Fibroblast of skin of left quadriceps (primary cell): ENCODE data around the gene DALRD3.
"Not testable (repeated sequence)": the region's sequence is repeated elsewhere in the genome, so short reads cannot be mapped to it uniquely, and the experiment has no call there.

Source experiments
- DNase-seq, 2 experiments: peaks; one replicate each; pipeline ENCODE4 v3.0.0-alpha.2; 2013; ENCODE audit warnings: low read depth in 2 of 2

The DALRD3 gene

GRCh38 chr3:49021213-49021812, 2.9 kb upstream of the DALRD3 start:
- DNase-seq = peak; percentile 94 to 95

DNA sequence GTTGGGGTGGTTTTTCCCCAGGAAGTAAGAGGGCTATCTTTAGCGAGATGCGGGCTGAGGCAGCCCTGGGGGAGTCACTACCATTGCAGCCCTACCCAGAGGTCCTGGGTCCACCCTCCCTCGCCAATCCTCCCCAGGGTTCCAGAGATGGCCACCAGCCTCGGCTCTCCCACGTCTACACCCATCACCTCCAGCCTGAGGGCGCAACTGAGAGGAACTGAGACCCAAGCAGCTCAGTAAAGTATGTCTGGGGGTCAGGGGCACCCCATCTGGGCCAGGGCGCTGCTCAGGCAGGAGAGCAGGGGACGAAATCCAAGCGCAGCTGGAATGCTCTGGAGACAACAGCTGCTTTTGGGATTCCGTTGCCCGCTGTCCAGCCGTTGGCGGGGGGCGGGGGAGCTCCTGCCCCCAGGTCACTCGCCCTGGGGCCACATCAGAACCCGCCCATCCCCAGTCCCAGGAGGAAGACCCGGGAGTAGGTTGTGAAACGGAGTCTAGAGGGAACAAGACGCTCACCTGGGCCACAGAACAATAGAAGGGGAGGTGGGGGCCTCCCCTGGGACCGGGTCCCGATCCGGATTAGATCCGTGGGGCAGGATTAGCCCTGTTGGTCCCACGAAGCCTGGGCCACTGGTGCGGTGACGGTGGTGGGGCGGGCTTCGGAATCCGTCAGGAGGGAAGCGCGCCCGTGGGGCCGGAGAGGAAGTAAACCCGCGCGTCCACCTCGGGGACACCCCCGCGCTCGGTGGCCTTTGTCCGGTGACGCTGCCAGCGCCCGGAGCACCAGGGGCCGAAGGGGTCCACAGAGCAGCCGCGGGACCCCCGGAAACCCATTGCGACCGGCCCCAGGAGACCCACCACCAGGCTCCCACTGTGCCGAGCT, 2.2 kb upstream of the DALRD3 start:
- DNase-seq = no peak

DNA sequence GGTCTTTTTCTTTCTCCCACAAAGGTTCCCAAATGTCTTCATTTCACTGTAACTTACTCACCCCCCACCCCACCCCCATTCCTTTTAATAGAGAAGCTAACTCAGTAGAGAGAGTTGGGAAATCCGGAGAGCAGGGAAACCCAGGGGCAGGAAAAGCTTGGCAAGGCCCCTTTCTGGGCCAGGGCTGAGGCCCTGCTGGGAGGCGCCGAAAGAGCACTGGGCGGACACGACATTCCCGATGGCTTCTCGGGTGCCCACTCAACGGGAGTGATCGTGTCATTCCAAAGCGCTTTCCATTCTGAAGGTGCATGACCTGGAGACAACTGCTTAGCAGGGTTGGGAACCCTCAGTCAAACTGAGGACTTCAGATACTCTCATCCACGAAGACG, 1.6 kb upstream of the DALRD3 start:
- no peak for DNase-seq

- no peak for DNase-seq
These were observed 277 bp upstream of the DALRD3 start for GRCh38 chr3:49018707-49019006.

DNA sequence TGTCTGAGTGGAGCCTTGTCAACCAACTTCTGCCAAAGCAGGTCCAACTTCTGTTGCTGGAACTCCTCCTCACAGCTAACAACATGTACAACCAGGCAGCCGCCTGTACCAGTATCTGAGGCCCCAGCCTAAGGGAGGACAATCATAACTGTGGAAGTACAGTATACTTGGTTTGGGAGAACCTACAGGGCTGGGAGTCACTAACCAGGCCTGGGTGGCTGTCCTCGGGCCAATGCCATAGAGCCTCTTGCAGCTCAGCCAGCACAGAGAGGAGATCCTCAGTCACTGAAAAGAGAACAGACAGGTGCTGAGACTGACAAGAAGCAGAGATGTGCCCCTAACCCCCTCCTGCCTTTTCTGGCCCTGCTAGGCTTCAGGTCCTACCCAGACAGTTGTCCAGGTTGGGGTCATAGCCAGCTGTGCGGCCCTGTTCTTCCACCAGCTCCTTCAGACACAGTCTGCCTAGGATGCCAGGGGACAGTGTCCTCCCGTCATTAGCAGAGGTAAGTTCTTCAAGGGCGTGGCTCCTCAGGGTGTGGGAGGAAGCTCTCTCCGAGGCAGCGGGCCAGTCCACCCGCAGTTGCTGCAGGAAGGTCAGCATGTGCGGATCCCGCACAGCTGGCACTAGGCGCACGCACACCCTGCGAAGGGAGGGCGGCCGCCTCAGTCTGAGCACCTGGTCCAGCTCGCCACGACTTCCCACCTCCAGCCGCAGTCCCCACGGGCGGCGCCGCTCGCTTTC, 980 bp downstream of the DALRD3 start:
- DNase-seq = no peak

DNA sequence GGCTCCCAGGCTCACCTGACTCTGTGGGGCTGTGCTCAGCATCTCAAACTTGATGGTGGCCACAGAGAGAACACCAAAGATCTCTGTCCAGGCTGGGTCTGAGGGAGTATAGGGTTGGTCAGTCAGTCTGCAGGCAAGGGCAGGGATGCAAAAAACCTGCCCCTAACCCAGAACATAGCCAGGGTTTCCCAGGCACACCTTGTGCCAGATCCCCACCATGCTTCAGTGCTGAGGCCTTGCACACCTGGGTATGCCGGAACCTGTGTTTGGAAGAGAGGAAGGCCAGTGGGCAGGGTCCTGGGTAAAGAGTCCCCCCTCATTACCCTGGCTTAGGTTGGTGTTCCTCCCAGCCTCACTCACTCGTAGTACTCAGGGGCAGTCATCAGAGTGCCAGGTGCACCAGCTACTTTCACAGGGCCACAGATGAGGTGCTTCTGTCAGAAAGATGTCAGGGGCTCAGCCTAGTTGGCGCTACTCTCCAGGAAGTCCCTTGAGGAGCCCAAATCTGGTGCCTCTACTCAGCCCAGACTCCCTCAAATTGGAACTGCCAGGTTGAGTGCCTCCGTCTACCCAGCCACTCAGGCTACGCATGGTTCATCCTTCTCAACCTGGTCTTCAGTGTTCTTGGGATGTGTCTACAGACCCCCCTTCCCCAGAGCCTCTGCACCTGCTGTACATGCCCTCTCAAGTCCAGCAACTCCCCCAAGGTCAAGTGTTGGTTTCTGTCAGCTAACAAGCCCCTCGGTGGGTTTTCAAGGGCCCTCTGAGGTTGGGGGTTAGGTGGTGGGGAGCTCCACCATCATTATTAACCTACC, 1.8 kb downstream of the DALRD3 start:
- no peak for DNase-seq

GRCh38 chr3:49015765-49016164, 2.6 kb downstream of the DALRD3 start:
- no peak for DNase-seq

- no peak for DNase-seq
These were observed 3.3 kb downstream of the DALRD3 start for GRCh38 chr3:49015072-49015471.

- DNase-seq = no peak
These were observed 4.4 kb downstream of the DALRD3 start for GRCh38 chr3:49013738-49014660.

GRCh38 chr3:49013113-49013737, 5.2 kb downstream of the DALRD3 start:
- no peak for DNase-seq

DNA sequence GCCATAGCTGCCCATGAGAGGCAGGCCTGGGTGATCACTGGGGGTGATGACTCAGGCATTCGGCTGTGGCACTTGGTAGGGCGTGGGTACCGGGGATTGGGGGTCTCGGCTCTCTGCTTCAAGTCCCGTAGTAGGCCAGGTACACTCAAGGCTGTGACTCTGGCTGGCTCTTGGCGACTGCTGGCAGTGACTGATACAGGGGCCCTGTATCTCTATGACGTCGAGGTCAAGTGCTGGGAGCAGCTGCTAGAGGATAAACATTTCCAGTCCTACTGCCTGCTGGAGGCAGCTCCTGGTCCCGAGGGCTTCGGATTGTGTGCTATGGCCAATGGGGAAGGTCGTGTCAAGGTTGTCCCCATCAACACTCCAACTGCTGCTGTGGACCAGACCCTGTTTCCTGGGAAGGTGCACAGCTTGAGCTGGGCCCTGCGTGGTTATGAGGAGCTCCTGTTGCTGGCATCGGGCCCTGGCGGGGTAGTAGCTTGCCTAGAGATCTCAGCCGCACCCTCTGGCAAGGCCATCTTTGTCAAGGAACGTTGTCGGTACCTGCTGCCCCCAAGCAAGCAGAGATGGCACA, 5.9 kb downstream of the DALRD3 start:
- no peak for DNase-seq

DNA sequence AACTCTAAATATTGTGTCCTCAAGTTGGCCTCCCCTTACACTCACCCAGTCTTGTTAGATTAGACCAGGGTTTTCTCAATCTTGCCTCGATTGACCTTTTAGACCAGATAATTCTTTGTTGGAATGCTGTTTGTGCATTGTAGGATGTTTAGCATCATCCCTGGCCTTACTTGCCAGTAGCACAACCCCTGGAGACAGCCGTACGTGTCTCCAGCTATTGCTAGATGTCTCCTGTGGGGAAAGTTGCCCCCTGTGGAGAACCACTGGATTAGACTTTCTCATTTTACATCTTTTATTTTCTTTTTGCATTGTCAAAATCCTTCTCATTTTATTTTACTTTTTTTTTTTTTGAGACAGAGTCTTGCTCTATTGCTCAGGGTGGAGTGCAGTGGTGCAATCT, 9.0 kb downstream of the DALRD3 start:
- no peak for DNase-seq

DNA sequence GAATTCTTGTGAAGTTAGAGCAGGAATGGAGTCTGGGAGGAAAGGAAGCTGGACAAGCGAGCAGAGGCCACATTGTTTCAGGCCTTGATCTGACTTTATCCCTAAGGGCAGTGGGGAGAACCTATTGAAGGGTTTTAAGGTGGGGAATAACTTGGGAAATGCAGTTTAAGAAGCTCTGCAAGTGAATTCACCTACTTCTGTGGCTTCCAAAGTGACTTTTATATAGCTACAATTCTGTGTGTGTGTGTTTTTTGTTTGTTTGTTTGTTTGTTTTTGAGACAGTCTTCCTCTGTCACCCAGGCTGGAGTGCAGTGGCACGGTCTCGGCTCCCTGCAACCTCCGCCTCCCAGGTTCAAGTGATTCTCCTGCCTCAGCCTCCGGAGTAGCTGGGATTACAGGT, 9.8 kb downstream of the DALRD3 start:
- DNase-seq = not testable (repeated sequence)

DNA sequence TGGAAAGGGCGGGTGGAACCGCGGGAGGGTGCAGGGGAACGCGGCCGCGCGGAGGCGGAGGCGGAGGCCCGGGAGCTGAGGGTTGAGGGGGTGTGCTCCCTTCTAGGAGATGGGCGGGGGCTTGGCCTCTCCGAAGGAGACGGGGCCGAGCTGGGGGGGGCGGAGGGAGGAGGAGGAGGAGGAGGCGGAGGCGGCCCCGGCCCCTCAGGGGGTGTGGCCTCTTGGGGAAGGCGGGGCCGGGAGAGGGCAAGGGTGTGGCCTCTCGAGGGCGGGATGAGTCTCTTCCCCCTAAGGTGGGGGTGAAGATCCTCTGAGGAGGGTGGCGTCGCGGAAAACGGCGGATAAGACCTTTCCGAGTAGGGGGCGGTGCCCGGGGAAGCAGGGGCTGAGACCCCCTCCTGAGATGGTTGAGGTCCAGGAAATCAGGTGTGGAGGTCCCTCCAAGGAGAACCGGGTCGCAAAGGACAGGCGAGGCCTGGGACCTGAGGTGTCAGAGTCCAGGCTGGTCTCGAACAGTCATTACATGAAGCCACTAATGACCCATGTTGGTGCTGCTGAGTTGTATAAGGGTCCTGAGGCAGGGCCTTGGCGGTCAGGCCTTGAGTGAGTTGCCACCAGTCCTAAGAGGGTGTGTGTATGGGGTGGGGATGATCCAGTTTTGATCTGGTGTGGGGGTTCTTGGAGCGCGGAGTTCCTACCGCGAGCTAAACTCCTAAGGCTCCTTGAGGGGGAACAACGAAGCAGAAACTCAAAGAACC, 10.4 kb downstream of the DALRD3 start:
- peak; percentile 81 to 82 for DNase-seq

GRCh38 chr3:49007068-49007770, 11.2 kb downstream of the DALRD3 start, which contains the start of gene WDR6:
Gene WDR6, plus strand, starts transcription at chr3:49007391. Its CDS starts 41 bp downstream, at chr3:49007432.
- peak; percentile 95 for DNase-seq

GRCh38 chr3:49006408-49007067, 11.8 kb downstream of the DALRD3 start:
- no peak for DNase-seq

GRCh38 chr3:49005998-49006397, 12.4 kb downstream of the DALRD3 start:
- no peak for DNase-seq

- DNase-seq = no peak
These were observed 13.1 kb downstream of the DALRD3 start for GRCh38 chr3:49005303-49005680.
